Measurements from ENCODE around the gene TXNL1. TPM values are rescaled to one million over a fixed set of nuclear protein-coding genes. Genes with fewer than 3 reads are reported as not detected.
A peak's percentile ranks its signal among the peaks of the same experiment; 100 is the strongest.

TXNL1 gene
- total and polyA plus RNA-seq, 2 of the 13 experiments (the other 11 are each of a cell fraction or from before 2014, with no cell fraction given) = 41.9 to 73.1 TPM

DNA sequence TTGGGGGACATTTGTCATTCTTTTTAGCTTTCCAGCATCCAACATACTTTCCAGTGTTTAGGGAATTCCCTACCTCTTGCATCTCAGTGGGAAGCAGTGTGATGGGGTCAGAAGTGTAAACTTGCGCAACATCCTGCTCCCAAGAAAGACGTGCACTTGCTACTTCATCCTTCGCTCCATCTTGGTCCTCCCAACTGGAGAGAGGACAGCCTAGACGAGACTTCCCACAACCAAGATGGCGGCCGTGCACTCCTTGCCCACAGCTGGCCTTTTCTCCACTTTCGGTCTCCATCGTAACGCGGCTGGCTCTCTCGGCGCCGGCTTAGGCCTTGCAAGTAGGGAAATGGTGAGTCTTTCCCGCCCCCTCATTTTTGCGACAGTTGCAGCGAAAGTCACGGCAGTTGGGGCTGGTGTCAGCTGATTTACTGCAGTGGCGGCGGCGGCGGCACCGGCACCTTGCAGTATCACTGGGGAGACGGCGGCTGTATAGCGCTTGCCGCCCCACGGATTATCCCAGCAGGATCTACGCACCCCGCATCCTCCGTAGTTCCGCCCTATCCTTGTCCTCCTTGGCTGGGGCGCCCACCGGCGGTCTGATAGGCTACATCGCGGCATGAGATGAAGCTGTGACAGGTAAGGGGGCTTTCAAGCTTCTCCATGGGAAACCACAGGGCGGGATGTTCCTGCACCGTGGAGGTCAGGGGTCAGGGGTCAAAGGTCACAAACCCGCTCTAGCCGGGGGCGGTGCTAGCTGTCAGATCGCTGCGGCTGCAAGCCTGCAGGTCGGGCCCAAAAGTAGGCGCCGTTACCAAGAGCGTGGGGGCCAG is 12.8 kb upstream of the TXNL1 start, which contains the start of gene WDR7 (continued):
- peak; percentile 99 for TF ChIP-seq NR2C2 (CRISPR knock-in tag; IDR thresholded peaks at IDR 0.05; ENCODE audit: borderline replicate concordance)
- TF ChIP-seq ZNF720 (CRISPR knock-in tag; IDR thresholded peaks at IDR 0.05) = no peak
- TF ChIP-seq FOSL2 (CRISPR knock-in tag; IDR thresholded peaks at IDR 0.05) = peak; percentile 61; the same call in 1 of the 2 replicates
- TF ChIP-seq DMAP1 (CRISPR knock-in tag; IDR thresholded peaks at IDR 0.05) = peak; percentile 53; the same call in 1 of the 2 replicates
- 0 out of 2 replicates have a peak, but pooled peaks have one; percentile 22 for TF ChIP-seq FOXJ3 (CRISPR knock-in tag; IDR thresholded peaks at IDR 0.05; ENCODE audit: borderline replicate concordance)
- no peak for TF ChIP-seq MAFG (CRISPR knock-in tag; IDR thresholded peaks at IDR 0.05)
- TF ChIP-seq HOXD1 (CRISPR knock-in tag; IDR thresholded peaks at IDR 0.05) = peak; percentile 14; the same call in 1 of the 2 replicates
- TF ChIP-seq KLF15 (CRISPR knock-in tag; IDR thresholded peaks at IDR 0.05; ENCODE audit: borderline replicate concordance) = no peak
- TF ChIP-seq ZBTB3 (CRISPR knock-in tag; IDR thresholded peaks at IDR 0.05; ENCODE audit: borderline replicate concordance, low read depth) = 0 out of 2 replicates have a peak, but pooled peaks have one; percentile 77
- TF ChIP-seq, protein P1, sequence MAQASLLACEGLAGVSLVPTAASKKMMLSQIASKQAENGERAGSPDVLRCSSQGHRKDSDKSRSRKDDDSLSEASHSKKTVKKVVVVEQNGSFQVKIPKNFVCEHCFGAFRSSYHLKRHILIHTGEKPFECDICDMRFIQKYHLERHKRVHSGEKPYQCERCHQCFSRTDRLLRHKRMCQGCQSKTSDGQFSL (CRISPR knock-in tag; IDR thresholded peaks at IDR 0.05) = no peak
- TF ChIP-seq, protein P2, sequence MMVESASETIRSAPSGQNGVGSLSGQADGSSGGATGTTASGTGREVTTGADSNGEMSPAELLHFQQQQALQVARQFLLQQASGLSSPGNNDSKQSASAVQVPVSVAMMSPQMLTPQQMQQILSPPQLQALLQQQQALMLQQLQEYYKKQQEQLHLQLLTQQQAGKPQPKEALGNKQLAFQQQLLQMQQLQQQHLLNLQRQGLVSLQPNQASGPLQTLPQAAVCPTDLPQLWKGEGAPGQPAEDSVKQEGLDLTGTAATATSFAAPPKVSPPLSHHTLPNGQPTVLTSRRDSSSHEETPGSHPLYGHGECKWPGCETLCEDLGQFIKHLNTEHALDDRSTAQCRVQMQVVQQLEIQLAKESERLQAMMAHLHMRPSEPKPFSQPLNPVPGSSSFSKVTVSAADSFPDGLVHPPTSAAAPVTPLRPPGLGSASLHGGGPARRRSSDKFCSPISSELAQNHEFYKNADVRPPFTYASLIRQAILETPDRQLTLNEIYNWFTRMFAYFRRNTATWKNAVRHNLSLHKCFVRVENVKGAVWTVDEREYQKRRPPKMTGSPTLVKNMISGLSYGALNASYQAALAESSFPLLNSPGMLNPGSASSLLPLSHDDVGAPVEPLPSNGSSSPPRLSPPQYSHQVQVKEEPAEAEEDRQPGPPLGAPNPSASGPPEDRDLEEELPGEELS (CRISPR knock-in tag; IDR thresholded peaks at IDR 0.05) = peak; percentile 34; the same call in 1 of the 2 replicates
- no peak for TF ChIP-seq GTF3A (CRISPR knock-in tag; conservative IDR thresholded peaks at IDR 0.05)
- TF ChIP-seq TGIF2 (CRISPR knock-in tag; IDR thresholded peaks at IDR 0.05) = no peak; the same call in 1 of the 2 replicates
- peak; percentile 72 for TF ChIP-seq BRD4 (CRISPR knock-in tag; IDR thresholded peaks at IDR 0.05)
- peak; percentile 87; the same call in 1 of the 2 replicates for TF ChIP-seq KDM5A (IDR thresholded peaks at IDR 0.05; ENCODE audit: borderline replicate concordance, low read length)
- TF ChIP-seq ZNF563 (CRISPR knock-in tag; IDR thresholded peaks at IDR 0.05) = peak; percentile 54; the same call in 1 of the 2 replicates
- TF ChIP-seq HDAC2 (CRISPR knock-in tag; IDR thresholded peaks at IDR 0.05) = peak; percentile 74; the same call in 1 of the 2 replicates
- TF ChIP-seq HES4 (CRISPR knock-in tag; IDR thresholded peaks at IDR 0.05; ENCODE audit: borderline replicate concordance) = no peak
- TF ChIP-seq ZMYM4 (CRISPR knock-in tag; IDR thresholded peaks at IDR 0.05) = peak; percentile 88
- TF ChIP-seq, protein P3, sequence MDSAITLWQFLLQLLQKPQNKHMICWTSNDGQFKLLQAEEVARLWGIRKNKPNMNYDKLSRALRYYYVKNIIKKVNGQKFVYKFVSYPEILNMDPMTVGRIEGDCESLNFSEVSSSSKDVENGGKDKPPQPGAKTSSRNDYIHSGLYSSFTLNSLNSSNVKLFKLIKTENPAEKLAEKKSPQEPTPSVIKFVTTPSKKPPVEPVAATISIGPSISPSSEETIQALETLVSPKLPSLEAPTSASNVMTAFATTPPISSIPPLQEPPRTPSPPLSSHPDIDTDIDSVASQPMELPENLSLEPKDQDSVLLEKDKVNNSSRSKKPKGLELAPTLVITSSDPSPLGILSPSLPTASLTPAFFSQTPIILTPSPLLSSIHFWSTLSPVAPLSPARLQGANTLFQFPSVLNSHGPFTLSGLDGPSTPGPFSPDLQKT (CRISPR knock-in tag; IDR thresholded peaks at IDR 0.05; ENCODE audit: borderline replicate concordance) = no peak
- TF ChIP-seq, protein P4, sequence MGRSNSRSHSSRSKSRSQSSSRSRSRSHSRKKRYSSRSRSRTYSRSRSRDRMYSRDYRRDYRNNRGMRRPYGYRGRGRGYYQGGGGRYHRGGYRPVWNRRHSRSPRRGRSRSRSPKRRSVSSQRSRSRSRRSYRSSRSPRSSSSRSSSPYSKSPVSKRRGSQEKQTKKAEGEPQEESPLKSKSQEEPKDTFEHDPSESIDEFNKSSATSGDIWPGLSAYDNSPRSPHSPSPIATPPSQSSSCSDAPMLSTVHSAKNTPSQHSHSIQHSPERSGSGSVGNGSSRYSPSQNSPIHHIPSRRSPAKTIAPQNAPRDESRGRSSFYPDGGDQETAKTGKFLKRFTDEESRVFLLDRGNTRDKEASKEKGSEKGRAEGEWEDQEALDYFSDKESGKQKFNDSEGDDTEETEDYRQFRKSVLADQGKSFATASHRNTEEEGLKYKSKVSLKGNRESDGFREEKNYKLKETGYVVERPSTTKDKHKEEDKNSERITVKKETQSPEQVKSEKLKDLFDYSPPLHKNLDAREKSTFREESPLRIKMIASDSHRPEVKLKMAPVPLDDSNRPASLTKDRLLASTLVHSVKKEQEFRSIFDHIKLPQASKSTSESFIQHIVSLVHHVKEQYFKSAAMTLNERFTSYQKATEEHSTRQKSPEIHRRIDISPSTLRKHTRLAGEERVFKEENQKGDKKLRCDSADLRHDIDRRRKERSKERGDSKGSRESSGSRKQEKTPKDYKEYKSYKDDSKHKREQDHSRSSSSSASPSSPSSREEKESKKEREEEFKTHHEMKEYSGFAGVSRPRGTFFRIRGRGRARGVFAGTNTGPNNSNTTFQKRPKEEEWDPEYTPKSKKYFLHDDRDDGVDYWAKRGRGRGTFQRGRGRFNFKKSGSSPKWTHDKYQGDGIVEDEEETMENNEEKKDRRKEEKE (IDR thresholded peaks at IDR 0.05) = no peak
- TF ChIP-seq XRCC5 (optimal IDR thresholded peaks at IDR 0.05; ENCODE audit: low read length) = peak; percentile 87
- no peak for TF ChIP-seq MIER2 (CRISPR knock-in tag; IDR thresholded peaks at IDR 0.05)

Measured in HepG2 (cell line).